CD4-positive, alpha-beta T cell treated with Interleukin-21 for 1 hour (primary cell): ENCODE measurements around the gene USHBP1.

Experiments
- DNase-seq: peaks from one replicate; pipeline ENCODE4 v3.0.0-alpha.2; 2020

USHBP1 gene

GRCh38 chr19:17262557-17262956, 2.0 kb downstream of the USHBP1 start:
- DNase-seq = no peak

DNA sequence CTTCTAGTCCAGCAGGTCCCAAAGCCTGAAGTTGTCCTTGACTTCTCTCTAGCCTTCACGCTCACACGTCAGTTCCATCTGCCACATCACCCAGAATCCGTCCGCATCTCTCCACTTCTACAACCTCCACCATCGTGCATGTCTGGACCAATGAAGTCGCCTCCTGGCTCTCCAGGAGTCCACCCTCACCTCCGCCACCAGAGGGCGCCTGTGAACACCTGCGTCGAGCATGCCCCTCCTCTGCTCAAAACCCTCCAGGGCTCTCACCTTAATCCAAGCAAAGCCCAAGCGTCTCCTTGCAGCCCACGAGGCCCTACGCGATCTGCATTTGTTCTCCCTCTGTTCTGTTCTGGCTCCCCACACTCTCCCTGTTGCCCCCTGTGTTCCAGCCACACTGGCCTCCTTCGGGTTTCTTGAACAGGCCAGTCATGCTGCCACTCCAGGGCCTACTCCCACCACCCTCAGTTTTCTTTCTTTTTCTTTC, 3.7 kb downstream of the USHBP1 start:
- peak; percentile 91 for DNase-seq

DNA sequence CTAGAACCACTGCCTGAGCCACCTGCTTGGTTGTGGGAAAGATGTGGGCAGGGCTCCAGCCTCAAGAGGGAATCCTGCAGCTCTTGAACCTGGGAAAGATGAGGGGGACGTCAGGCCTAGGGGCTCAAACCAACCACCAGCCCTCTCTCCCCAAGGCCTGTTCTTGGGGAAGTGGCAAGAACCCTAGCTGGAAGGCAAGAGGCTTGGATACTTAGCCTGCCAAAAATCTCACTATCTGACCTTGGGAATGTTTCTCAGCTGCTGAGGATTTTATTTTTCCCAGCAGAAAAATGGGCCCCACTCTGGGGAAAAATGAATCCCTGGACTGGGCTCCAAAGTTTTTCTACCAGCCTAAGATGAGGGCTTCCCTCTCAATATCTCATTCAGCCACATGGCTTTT, 4.6 kb downstream of the USHBP1 start:
- no peak for DNase-seq

DNA sequence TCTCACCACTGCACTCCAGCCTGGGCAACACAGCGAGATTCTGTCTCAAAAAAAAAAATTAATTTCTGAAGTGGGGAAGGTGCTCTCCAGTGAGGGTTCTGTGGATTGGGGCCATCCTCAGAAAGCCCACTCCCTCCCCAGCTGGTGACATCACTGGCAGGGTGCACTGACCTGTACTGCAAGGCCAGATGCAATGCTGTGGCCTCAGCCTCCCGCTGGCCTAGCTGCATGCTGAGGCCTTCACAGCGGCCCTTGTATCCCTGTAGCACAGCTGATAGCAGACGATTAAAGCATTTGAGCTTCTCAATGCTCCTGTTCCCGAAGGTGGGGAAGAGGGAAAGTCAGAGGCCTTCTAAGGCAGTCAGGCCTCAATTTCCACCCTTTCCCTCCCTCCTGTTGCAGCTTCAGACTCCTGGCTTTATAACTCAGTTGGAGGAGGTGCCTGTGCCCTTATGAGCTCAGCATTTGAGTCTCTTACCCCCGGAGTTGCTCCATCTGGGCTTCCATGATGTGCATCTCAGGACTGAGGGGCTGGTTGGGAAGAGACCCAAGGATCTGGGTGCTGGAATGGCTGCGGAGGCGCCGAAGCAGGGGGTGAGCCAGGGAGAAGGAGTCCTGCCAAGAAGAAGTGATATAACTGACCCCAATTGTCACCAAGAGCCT, 5.3 kb downstream of the USHBP1 start:
- DNase-seq = no peak

DNA sequence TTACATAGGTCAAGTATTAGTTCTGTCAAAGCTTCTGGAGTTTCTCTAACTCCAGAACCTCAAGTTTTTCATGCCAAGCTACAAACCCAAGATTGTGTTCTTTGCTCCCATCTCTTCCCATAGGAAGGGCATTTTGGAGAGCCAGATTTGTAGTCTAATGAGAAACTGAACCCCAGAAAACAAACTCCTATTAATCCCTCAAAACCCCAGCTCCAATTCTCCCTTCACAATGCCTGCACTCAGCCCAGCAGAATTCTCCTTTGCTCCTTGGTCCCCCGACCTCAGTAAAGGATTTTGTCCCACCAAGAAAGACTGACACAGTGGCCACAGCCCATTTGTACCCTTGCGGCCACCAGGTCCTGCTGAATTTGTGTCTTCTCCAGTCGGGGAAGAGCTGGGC, 8.4 kb downstream of the USHBP1 start:
- no peak for DNase-seq

- no peak for DNase-seq
Observed at GRCh38 chr19:17255150-17255621, 9.4 kb downstream of the USHBP1 start.

GRCh38 chr19:17254636-17255035, 9.9 kb downstream of the USHBP1 start:
- DNase-seq = no peak

DNA sequence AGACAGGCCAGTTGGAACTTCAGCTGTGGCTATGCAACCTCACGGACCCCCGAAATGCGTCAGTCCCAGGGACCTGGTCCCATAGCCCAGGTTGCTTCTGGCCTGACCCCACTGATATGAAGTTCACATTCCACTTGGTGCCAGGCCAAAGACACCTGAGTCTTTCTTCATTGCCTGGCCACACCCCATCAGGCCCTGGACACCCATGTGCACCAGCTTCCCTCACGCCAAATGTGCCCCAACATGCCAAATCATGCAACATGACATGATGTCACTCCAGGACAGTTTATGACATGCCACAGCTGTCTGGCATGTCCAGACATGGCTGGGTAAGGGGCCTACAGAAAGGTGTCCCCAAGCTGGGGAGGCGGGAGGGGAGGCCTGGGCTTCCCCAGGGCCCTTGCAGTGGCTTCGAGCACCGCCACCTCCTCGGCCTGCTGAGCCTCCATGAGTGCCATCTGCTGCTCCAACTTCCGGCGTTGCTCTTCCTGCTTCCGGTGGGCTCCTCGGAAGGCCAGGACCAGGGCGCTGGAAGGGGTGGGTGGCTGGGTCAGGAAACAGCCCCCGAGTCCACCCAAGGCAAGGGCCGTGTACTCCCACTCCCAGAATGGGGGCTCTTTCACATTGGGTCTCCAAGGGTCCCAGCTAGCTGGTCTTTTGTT, 14.5 kb downstream of the USHBP1 start:
- DNase-seq = no peak

GRCh38 chr19:17248011-17248776, 16.4 kb downstream of the USHBP1 start:
- DNase-seq = no peak

GRCh38 chr19:17246681-17247425, 17.7 kb downstream of the USHBP1 start:
- DNase-seq = no peak

DNA sequence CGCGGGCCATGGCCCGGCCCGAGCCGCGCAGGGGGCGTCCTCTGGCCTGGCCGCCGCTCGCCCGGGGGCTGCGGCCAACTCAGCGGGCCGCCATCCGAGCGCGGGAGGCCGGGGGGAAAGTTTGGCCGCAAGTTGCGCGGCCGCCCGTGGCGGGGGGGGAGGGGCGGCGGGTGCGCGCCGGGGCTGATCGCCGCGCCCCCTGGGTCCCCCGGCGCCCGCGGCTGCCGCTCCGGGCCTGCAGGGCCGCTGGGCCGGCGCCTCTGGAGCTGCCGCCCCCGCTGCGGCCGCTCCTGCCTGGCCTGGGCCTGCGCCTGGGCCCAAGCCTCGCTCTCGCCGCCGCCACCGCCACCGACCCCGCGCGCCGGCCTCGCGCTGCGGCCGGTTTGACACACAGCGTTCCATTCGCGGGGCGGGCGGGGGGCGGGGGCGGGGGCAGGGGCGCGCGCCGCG, 19.0 kb downstream of the USHBP1 start, which contains the start of gene NR2F6:
Gene NR2F6 (minus strand): TSS at position 385 of the 450 bp plus-strand sequence. CDS start 699 bp downstream, outside the sequence.
- no peak for DNase-seq

DNA sequence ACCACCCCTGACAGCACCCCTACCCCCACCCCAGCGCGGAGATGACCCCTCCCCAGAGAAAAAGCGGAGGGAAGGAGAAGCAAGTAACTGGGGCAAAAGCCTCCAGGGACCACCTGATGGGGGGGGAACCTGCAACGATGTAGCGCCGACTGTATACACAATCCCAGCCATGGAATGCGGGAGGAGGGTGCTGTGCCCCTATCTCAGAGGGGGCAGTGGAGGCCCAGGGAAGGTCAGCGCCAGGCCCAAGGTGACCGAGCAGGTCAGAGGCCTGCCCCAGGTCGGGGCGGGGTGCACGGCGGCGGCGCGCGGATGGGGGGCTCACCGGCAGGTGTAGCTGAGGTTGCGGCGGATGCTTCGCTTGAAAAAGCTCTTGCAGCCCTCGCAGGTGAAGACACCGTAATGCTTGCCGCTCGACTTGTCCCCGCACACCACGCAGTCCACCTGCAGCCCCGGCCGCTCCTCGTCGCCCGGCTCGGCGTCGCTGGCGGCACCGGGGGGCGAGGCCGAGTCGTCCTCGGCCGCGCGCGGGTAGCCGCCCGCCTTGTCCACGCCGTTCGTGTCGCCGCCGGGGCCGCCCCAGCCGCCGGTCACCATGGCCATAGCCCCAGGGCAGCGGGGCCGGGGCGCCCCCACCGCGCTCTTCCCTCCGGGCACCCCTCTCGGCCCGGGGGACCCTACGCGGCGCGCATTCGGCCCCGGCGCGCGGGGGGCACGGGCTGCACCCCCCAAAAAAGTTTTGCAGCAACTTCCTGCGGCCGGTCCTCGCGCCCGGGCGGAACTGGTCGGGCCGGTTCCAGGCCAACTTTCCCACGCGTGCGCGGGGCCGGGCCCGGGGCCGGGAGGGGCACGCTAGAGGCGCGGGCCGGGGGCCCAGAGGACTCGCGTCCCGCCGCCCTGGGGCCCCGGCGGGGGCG, 19.7 kb downstream of the USHBP1 start:
- DNase-seq = no peak

DNA sequence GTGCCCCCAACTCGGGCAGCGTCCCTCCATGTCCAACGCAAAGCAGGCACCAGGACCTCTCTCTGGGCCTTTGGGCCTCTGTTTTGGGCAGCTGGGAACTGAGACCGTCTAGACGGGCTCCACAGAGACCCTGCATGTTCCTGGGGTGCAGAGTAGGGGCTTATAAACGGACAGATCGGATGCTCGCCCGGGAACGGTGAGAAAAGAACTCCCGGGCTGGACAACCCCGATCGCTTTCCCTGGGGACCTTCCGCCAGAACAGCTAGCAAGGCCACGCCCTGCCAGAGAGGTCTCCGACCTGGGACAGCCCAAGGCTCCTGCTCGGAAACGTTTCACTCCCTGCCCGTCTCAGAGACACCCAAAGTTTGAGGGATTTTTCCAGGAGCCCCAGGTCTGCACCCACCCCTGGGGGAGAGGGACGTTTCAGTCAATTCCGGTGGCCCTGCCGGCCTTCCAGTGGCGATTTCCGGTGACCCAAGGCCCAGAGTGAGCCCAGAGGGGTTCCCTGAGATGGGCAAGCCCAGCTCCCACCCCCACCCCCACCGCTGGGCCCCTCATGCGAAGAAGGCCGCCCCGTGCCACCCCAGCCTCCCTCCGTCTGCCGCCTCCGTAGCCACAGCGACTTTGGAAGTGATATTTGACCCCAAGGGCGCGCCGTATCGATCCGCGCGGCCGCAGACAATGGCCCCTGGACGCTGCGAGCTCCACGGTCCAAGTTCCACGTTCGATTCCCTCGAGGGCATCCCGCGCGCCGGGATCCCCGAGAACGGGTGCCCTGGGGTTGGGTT, 20.5 kb downstream of the USHBP1 start:
- no peak for DNase-seq

- no peak for DNase-seq
Observed at GRCh38 chr19:17243211-17243829, 21.2 kb downstream of the USHBP1 start.

DNA sequence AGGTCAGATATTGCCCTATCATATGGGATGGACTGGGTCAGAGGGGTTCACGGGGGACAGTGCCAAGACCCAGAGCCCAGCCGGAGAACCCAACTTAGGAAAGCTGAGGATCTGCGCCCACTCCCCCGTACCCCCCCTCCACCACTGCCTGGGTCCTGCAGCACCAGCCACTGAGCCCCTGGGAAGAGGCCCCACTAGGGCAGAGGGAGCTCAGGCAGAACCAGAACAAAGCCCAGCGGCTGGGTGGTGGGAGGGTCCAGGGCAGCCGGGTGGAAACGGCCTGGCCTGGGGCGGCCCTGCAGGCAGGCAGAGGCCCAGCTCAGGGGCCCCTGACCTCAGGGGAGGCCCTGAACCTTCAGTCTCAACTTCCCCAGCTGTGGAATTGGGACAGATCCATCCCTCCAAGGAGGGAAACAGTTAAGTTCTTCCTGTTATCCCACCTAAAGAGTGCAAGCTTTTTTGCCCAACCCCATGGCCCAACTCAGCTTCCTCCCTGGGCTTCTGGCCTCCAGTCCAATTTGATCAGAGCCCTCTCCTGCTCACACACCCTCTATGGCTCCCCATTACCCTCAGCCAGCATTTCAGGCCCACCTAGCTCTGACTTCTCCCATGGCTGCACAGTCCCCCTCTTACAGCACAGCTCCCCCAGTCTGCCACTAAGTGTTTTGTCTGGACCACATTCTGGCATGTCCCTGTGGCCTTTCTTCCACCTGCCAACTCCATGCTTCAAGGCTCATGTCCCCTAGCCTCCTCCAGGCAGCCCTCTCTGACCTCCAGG, 21.9 kb downstream of the USHBP1 start:
- DNase-seq = no peak

DNA sequence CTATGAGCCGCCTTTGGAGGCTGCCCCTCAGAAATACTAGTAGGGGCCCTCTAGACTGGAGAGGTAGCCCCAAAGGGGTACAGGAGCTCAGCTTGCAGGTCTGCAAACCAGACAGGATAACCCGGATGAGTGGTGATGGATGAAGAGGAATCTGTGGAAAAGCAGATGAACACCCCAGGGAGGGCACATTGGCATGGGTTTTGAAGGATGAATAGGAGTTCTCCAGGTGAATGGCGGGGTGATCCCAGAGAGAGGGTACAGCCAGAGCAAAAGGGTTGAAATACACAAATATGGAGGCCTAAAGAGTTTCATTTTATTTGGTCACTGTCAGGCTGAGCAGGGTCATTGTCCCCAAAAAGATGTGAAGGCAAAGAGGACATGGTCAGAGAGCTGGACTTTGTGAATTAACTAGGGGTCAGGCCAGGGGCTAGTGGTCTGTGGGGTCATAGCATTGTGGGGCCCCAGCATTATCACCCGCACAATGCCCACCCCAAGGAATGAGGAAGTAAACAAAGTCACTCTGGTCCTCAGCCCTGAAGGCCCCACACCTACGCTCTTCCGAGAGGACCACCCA, 23.6 kb downstream of the USHBP1 start:
- DNase-seq = no peak

DNA sequence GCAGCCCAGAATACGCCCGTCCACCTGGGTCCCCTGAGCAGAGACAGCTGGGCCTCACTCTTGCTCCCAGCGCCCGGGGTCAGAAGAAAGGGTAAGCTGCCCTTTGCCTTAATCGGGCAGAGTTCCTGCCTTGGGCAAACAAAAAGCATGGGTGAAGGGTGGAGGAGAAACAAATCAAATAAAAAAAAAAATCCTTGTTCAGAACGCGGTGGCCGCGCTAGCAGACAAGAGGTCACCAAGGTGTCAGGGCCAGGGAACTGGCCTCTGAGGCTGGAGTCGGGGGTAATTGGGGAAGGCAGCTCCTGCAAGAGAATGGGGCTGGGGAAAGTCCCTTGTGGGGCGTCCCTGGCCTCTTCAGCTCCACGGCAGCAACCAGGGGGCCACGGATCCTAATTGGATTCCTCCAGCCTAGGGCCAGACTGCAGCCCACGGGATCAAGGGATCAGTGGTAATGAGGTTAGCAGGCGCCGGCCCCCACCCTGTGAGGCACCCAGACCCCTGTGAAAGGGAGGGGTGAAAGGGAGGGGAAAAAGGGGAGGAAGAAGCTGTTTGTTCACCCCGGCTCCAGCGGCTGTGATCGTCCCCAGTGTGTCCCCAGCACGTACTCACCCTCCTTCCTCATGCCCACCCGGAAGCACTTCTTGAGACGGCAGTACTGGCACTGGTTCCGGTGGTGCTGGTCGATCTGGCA, 24.3 kb downstream of the USHBP1 start:
- no peak for DNase-seq
